ENCODE results near the gene EFCAB6.

EFCAB6 gene

GRCh38 chr22:43530349-43531201 lies 281.5 kb downstream of the EFCAB6 start:
- DNase-seq (ENCODE audit: low read depth in 3 of 3) = no peak

- DNase-seq (ENCODE audit: low read depth in 3 of 3) = no peak
Measured at GRCh38 chr22:43529934-43530333, 282.2 kb downstream of the EFCAB6 start.

DNA sequence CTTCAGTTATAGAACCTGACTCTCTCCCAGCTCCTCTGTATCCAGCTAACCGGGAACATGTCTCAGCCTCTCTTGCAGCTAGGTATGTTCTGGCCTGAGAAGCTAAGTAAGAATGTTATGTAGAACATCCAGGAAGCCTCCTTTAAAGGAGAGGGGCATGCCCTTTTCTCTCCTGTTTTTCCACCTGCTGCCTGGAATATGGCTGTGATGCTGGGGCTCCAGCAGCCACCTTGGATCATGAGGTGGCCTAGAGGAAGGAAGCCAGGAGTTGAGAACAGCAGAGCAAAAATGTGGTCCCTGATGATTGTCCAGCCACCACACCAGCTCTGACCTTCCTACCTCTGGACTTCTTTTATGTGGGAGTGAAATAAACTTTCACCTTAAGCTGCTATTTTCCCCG lies 282.6 kb downstream of the EFCAB6 start:
- no peak for DNase-seq (ENCODE audit: low read depth in 3 of 3)

DNA sequence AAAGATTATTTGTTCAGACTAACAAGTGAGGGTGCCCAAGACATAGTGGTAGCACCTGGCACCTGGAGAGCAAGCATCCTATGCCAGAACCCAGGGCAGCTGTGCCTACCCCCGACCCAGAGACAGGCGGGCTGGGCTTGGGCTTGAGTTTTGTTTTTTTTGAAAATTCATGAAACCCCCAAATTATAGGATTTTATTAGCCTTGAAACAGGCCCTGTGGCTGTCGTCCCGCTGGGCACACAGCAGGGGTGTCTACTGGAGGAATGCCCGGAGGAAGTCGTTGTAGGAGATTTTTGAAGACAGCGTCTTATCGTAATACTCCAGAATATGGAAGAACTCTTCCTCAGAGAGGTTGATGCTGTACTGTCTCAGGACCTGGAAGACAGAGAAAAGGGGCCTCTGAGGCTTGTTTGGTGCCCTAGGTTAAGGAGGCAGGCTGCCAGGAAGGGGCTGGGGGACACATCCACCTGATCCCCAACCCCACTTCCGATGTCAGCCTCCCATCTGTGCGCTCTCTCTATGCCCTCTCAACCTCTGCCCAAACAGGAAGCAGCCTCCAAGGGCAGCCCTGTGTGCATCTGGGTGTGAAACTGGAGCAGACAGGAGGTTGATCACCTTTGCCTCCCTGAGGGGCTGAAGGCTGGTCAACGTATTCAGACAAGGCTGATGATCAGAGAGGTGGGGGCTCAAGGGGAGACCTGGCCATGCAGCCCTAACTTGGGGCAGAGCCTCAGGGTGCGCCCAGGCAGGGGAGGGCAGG lies 283.3 kb downstream of the EFCAB6 start:
- DNase-seq (ENCODE audit: low read depth in 3 of 3) = no peak

DNA sequence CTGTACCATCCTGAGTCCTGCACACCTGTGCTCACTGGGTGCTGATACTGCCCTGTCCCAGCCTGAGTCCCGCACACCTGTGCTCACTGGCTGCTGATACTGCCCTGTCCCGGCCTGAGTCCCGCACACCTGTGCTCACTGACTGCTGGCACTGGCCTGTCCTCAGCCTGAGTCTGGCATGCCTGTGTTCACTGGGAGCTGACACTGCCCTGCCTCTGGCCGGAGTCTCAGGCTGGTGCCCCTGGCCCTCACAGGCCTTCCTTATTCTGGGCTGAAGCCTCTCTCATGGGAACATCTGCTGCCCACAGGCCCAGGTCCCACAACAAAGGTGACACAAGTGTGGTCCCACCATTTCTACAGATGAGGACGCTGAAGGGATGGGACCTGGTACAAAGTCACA lies 285.2 kb downstream of the EFCAB6 start:
- DNase-seq (ENCODE audit: low read depth in 3 of 3) = no peak

GRCh38 chr22:43526117-43526655 lies 285.9 kb downstream of the EFCAB6 start:
- no peak for DNase-seq (ENCODE audit: low read depth in 3 of 3)

DNA sequence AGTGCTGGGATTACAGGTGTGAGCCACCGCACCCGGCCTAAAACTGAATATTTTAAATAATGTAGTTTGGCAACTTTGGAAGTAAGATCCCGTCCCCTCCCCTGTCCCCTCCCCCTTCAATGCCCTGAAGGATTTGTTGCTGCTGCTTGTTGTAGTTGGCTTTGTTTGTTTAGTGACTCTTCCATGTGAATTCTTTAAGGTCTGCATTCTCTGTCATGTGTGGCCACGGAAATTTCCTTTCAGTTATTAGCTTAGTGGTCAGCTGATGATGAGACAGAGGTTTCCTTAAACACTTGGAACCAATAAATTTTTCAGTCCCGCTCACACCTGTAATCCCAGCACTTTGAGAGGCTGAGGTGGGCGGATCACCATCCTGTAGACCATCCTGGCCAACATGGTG lies 290.4 kb downstream of the EFCAB6 start:
- no peak for DNase-seq (ENCODE audit: low read depth in 3 of 3)

DNA sequence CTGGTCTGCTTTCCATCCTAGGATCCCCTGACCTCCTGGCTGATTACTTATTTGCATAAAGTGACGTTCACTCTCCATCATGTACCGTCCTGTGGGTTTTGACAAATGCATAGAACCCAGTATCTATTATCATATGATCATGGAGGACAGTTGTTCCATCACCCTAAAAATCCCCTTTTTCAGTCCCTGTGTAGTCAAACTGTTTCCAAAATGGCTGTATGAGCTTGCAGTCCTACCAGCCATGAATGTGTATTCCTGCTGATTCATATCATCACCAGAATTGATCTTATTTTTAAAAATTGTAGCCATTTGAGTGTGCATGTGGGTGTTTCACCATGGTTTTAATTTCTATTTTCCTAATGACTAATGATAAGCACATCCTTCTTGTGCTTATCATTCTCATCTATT lies 291.5 kb downstream of the EFCAB6 start:
- DNase-seq (ENCODE audit: low read depth in 3 of 3) = no peak

- no peak for DNase-seq (ENCODE audit: low read depth in 3 of 3)
Measured at GRCh38 chr22:43516996-43517635, 295.0 kb downstream of the EFCAB6 start.

GRCh38 chr22:43516386-43516785 lies 295.7 kb downstream of the EFCAB6 start:
- DNase-seq (ENCODE audit: low read depth in 3 of 3) = no peak

DNA sequence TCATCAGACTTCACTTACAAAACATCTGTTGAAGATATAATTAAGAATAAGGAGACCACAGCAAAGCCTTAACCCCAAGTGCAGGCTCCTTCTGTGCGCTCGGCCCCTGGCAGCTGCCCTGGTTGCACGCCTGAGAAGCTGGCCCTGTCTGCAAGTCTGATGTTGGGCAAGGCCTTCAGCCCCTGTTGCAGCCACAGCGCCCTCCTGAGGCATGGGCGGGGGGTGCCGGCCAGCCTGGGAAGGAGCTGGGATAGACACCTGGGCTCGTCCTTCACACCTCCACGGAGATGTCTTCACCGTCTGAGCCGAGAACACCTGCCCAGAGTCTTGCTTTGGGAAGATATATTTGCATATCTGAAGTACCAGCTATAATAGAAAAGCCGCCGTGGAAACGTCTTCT lies 296.2 kb downstream of the EFCAB6 start:
- no peak for DNase-seq (ENCODE audit: low read depth in 3 of 3)

- no peak for DNase-seq (ENCODE audit: low read depth in 3 of 3)
Measured at GRCh38 chr22:43515411-43515810, 296.7 kb downstream of the EFCAB6 start.

- no peak for DNase-seq (ENCODE audit: low read depth in 3 of 3)
Measured at GRCh38 chr22:43514476-43515157, 297.5 kb downstream of the EFCAB6 start.

- no peak for DNase-seq (ENCODE audit: low read depth in 3 of 3)
Measured at GRCh38 chr22:43512279-43512678, 299.8 kb downstream of the EFCAB6 start.

DNA sequence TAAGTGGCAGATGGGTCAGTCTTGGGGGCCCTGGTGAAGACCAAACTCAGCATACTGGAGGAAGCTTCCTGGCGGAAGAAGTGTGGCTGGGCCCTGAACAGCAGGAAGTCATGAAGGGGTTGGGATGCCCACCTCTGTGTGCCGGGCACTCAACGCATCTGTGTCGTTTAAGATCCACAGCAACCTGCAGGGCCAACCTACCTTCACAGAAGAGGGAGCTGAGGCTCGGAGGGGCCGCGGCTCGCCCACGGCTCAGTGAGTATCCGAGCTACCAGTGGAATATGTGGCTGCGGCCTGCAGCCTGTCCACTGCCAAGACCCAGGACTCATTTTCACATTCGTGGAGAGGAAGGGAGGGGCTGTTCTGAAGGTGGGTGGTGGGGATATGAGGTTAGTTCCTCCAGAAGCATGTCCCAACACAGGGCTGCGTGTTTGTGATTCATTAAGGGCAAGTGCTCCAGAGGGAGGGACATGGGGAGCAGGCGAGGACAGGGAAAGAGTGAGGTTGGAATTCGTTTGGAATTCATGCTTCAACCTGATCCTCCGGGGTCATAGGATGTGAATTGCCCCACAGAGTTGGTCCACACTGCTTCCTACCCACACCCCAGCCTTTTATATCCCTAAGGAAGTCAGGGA lies 300.7 kb downstream of the EFCAB6 start:
- DNase-seq (ENCODE audit: low read depth in 3 of 3) = no peak

- no peak for DNase-seq (ENCODE audit: low read depth in 3 of 3)
Measured at GRCh38 chr22:43510281-43511070, 301.6 kb downstream of the EFCAB6 start.

GRCh38 chr22:43509337-43509736 lies 302.8 kb downstream of the EFCAB6 start:
- DNase-seq (ENCODE audit: low read depth in 3 of 3) = no peak

GRCh38 chr22:43508489-43508888 lies 303.6 kb downstream of the EFCAB6 start:
- DNase-seq (ENCODE audit: low read depth in 3 of 3) = no peak

DNA sequence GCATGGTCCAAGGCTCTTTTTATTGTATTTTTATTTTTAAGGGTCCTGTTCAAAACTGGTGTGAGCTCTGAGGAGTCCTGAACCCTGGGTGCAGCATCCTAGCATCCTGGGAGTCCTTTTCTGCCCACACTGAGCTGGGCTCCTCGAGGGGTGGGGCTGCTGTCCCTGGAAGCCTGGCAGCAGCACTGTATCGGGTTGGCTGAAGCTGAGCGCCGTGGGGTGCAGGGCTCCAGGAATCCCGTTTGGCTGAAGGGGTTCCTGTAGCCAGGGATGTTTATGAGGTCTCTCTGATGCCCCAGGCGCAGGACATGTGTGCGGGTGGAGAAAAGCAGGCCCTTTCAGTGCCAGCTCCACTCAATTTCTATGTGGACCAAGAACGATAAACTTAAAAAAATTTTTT lies 304.9 kb downstream of the EFCAB6 start:
- no peak for DNase-seq (ENCODE audit: low read depth in 3 of 3)

- no peak for DNase-seq (ENCODE audit: low read depth in 3 of 3)
Measured at GRCh38 chr22:43506487-43506886, 305.6 kb downstream of the EFCAB6 start.
